Ovary (tissue), 3 donors: ENCODE data around the gene CPLX3.

ENCODE experiments used
- EP300 ChIP-seq: sonication (generic); formaldehyde crosslinking; IDR thresholded peaks from one replicate; pipeline ENCODE4 v1.6.1; 2017; ENCODE audit warnings: antibody characterized with exemption
- POLR2A ChIP-seq: fragments of 450-650 bp; IDR thresholded peaks from one replicate; pipeline ENCODE4 v1.6.1; 2017; ENCODE audit warnings: antibody characterized with exemption, mild to moderate bottlenecking, moderate library complexity
- TF ChIP-seq, protein P1 (sequence below), 3 donors: fragments of 450-650 bp in 2 of 3; fragments of 200-600 bp in 1 of 3; IDR thresholded peaks; one replicate each; pipeline versions ENCODE4 v1.5.1 to v1.8.0; 2016 to 2022; ENCODE audit warnings: antibody characterized with exemption in 3 of 3, mild to moderate bottlenecking in 1 of 3
- donor health status: DM: no; HTN: no; CAD: no.

DNA sequence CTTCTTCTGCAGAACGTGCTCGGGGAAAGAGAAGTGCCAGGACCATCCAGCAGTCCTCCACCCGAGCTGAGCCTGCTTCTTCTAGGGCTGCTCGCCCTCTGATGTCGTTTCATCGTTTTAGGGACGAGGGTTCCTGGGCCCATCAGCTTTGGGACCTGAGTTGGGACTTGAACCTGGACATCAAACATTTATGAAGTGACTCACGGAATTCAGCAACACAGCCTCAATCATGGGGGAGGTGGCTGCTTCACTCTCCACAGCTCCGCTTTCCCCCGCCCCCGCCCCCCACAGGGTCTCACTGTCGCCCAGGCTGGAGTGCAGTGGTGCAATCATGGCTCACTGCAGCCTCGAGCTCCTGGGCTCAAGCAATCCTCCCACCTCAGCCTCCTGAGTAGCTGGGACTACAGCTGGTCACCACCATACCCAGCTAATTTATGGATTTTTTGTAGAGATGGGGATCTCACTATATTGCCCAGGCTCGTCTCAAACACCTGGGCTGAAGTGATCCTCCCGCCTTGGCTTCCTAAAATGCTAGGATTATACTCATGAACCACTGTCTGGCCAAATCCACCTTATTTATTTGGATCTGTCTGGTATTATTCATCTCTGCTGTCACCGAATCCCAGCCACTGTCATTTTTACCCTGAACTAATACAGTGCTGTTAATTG is 47.5 kb downstream of the CPLX3 start:
- TF ChIP-seq, protein P1, sequence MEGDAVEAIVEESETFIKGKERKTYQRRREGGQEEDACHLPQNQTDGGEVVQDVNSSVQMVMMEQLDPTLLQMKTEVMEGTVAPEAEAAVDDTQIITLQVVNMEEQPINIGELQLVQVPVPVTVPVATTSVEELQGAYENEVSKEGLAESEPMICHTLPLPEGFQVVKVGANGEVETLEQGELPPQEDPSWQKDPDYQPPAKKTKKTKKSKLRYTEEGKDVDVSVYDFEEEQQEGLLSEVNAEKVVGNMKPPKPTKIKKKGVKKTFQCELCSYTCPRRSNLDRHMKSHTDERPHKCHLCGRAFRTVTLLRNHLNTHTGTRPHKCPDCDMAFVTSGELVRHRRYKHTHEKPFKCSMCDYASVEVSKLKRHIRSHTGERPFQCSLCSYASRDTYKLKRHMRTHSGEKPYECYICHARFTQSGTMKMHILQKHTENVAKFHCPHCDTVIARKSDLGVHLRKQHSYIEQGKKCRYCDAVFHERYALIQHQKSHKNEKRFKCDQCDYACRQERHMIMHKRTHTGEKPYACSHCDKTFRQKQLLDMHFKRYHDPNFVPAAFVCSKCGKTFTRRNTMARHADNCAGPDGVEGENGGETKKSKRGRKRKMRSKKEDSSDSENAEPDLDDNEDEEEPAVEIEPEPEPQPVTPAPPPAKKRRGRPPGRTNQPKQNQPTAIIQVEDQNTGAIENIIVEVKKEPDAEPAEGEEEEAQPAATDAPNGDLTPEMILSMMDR (IDR thresholded peaks at IDR 0.05), result no peak
- TF ChIP-seq POLR2A, result no peak
- no peak for TF ChIP-seq EP300
